Coronary artery (tissue), 2 donors: Measurements from ENCODE around the gene FERMT2.

ENCODE experiments used
- DNase-seq: peaks from one replicate; pipeline ENCODE4 v3.0.0-alpha.2; 2017; ENCODE audit warnings: low spot score
- H3K27ac ChIP-seq, 2 donors: fragments of 200-600 bp; sonication (generic); one replicate each; pipeline ENCODE4 v1.5.1; 2016 to 2019
- H3K4me3 ChIP-seq: fragments of 200-600 bp; sonication (generic); 2 replicates; pipeline ENCODE4 v1.5.1; 2016; ENCODE audit warnings: mild to moderate bottlenecking, moderate library complexity
- TF ChIP-seq, protein P1 (sequence below): fragments of 200-600 bp; sonication (generic); IDR thresholded peaks from one replicate; pipeline ENCODE4 v1.5.1; 2019; ENCODE audit warnings: antibody characterized with exemption

Gene FERMT2

DNA sequence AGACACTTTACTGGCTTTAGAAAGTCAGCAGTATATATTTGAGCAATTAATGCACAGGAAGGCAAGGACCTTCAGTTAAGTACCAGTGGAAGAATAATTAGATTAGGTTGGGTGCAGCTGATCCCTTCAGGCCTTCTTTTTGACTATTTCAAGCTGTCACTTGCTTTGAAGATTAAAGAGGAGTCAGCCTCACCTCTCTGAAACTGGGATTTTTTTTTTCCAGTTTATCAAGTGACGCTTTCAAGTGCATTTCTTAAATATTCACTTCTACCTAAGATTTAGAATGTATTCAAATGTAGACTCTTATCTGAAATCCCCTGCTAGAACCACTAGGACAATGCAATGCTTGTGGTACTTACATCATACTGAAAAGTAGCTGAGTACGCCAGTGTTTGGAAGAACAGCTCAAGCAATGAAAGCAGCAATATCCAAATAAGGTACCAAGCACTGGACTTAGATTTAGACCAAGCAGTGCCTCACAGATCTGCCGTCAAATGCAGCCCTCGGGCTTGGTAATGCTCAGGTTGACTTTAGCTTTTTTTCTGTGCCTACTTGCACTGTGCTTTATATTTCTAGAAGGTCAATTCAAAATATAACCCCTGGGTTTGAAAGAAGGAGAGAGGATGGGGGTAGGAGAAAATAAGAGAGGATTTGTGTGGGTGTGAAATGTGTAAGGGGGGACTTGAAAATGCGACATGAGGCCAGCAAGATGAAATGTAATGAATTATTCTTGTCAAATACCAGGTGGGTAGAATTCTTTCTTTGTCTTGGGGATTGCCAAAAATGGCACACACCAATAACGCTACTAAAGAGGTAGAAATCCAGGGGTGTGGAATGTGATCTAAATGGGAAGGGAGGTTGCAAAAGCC lies 3.7 kb upstream of the FERMT2 start:
- TF ChIP-seq, protein P1, sequence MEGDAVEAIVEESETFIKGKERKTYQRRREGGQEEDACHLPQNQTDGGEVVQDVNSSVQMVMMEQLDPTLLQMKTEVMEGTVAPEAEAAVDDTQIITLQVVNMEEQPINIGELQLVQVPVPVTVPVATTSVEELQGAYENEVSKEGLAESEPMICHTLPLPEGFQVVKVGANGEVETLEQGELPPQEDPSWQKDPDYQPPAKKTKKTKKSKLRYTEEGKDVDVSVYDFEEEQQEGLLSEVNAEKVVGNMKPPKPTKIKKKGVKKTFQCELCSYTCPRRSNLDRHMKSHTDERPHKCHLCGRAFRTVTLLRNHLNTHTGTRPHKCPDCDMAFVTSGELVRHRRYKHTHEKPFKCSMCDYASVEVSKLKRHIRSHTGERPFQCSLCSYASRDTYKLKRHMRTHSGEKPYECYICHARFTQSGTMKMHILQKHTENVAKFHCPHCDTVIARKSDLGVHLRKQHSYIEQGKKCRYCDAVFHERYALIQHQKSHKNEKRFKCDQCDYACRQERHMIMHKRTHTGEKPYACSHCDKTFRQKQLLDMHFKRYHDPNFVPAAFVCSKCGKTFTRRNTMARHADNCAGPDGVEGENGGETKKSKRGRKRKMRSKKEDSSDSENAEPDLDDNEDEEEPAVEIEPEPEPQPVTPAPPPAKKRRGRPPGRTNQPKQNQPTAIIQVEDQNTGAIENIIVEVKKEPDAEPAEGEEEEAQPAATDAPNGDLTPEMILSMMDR: no peak
- DNase-seq: no peak
- H3K27ac ChIP-seq: peak overlapping the region; percentile 61 to 82
- H3K4me3 ChIP-seq: peak overlapping the region; percentile 55

- no peak for DNase-seq
- TF ChIP-seq, protein P1: peak; percentile 17
- peak overlapping the region; percentile 98 for H3K4me3 ChIP-seq
- peak overlapping the region; percentile 94 to 100 for H3K27ac ChIP-seq
These were observed 1.1 kb upstream of the FERMT2 start for GRCh38 chr14:52951681-52952554.

DNA sequence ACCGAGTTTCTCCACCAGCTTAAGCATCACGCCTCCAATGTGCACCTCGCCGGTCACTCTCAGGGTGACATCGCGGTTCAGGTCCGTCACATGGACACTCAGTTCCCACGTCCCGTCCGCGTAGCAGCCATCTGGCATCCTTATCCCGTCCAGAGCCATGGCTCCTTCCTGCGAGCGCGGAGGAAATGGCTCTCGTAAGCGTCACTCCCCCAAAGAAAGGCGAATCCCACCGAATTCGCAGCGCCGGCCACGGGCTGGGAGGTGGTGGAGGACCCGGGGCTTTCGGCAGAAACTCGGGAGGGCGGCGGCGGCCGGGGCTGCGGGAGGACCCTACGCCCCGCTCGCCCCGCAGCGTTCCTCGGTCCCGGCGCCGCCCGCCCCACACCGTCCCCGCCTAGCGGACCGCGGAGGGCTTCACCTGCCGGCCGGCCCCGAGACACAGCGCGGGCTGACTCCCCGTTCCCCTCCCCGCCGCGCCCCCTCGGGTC lies 396 bp downstream of the FERMT2 start:
- TF ChIP-seq, protein P1: no peak
- peak; percentile 85 for DNase-seq
- Histone ChIP-seq H3K4me3 (peak overlapping the region; percentile 98), H3K27ac (peak overlapping the region; percentile 100)

- Histone ChIP-seq H3K27ac (peak overlapping the region; percentile 100), H3K4me3 (peak overlapping the region; percentile 98)
- TF ChIP-seq, protein P1: no peak
- DNase-seq: no peak
These were observed 990 bp downstream of the FERMT2 start for GRCh38 chr14:52949711-52950409.

GRCh38 chr14:52949249-52949648 lies 1.6 kb downstream of the FERMT2 start:
- DNase-seq: no peak
- Histone ChIP-seq H3K4me3 (peak overlapping the region; percentile 98), H3K27ac (peak overlapping the region; percentile 100)
- TF ChIP-seq, protein P1: no peak

DNA sequence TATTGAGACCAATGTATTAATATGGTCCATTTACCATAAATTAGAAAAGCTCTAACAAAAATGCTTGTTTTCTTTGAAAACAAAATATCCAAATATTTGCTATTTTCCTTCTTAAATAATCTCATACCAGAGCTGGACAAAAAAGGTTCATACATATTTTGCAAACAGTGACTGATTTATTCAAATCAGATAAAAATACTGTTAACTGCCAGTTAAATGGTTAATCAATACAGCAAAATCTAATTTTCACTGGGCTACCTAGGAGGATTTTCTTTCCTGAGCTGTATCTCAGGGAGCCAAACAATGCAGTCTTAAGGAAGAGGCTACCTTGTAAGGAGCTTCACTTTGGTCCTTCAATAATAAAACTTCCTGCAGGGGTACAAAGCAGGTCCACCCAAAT lies 2.0 kb downstream of the FERMT2 start:
- H3K27ac ChIP-seq: peak overlapping the region; percentile 20 to 100
- no peak for DNase-seq
- H3K4me3 ChIP-seq: peak overlapping the region; percentile 98
- TF ChIP-seq, protein P1: no peak
